Cardiac septum (tissue), 1 donor: Measurements from ENCODE around the gene SDK1. TPM values are rescaled to one million over a fixed set of nuclear protein-coding genes. Genes with fewer than 3 reads are reported as not detected.

ENCODE experiments used
- DNase-seq: peaks from one replicate; pipeline ENCODE4 v3.0.0-alpha.2; 2020; ENCODE audit warnings: low spot score
- intact Hi-C: fragments of 100-400 bp; cut with DNase I; formaldehyde crosslinking; loops from one replicate; pipeline ENCODE4 v1.14.0; 2022
- total RNA-seq: library from RNA; stranded (reverse); fragmentation: NEBNext Ultra II Directional; extraction: Animal tissue kit (Norgen Biotek cat#: 25700); gene quantifications from one replicate; pipeline ENCODE4 v1.2.1, GENCODE V29; 2021
- donor health status: DM: no; HTN: no; CAD: no.

The SDK1 gene
- total RNA-seq, 1 donor from 2014 or later, result 0.32 TPM

GRCh38 chr7:4113976-4114375 is 812.9 kb downstream of the SDK1 start:
- DNase-seq, result peak; percentile 62
- intact Hi-C loops, result no loop called here

GRCh38 chr7:4115442-4115841 is 814.4 kb downstream of the SDK1 start:
- intact Hi-C loops, result no loop called here
- peak; percentile 49 for DNase-seq

- DNase-seq, result peak; percentile 66
- intact Hi-C loops, result no loop called here
Observed at GRCh38 chr7:4115941-4116610, 815.0 kb downstream of the SDK1 start.

GRCh38 chr7:4119848-4120247 is 818.8 kb downstream of the SDK1 start:
- DNase-seq, result no peak
- intact Hi-C loops, result no loop called here

- DNase-seq, result peak; percentile 22
- intact Hi-C loops, result no loop called here
Observed at GRCh38 chr7:4123346-4123745, 822.3 kb downstream of the SDK1 start.

- intact Hi-C loops, result no loop called here
- peak; percentile 43 for DNase-seq
Observed at GRCh38 chr7:4123823-4124222, 822.8 kb downstream of the SDK1 start.

GRCh38 chr7:4124556-4125477 is 823.8 kb downstream of the SDK1 start:
- intact Hi-C loops, result no loop called here
- no peak for DNase-seq

GRCh38 chr7:4127909-4128560 is 827.0 kb downstream of the SDK1 start:
- intact Hi-C loops, result no loop called here
- DNase-seq, result peak; percentile 55

GRCh38 chr7:4129481-4130122 is 828.5 kb downstream of the SDK1 start:
- intact Hi-C loops, result no loop called here
- DNase-seq, result peak; percentile 74

GRCh38 chr7:4131063-4131462 is 830.0 kb downstream of the SDK1 start:
- intact Hi-C loops, result no loop called here
- DNase-seq, result peak; percentile 2

GRCh38 chr7:4132221-4132620 is 831.2 kb downstream of the SDK1 start:
- intact Hi-C loops, result no loop called here
- DNase-seq, result peak; percentile 49

- DNase-seq, result peak; percentile 54
- intact Hi-C loops, result no loop called here
Observed at GRCh38 chr7:4133491-4134044, 832.5 kb downstream of the SDK1 start.

GRCh38 chr7:4134204-4134603 is 833.2 kb downstream of the SDK1 start:
- peak; percentile 58 for DNase-seq
- intact Hi-C loops, result no loop called here

GRCh38 chr7:4134631-4135030 is 833.6 kb downstream of the SDK1 start:
- peak; percentile 55 for DNase-seq
- intact Hi-C loops, result no loop called here

- intact Hi-C loops, result no loop called here
- DNase-seq, result peak; percentile 44
Observed at GRCh38 chr7:4135301-4135700, 834.2 kb downstream of the SDK1 start.

GRCh38 chr7:4136036-4136435 is 835.0 kb downstream of the SDK1 start:
- intact Hi-C loops, result no loop called here
- DNase-seq, result peak; percentile 60

GRCh38 chr7:4136501-4137110 is 835.6 kb downstream of the SDK1 start:
- no peak for DNase-seq
- intact Hi-C loops, result no loop called here

- no peak for DNase-seq
- intact Hi-C loops, result no loop called here
Observed at GRCh38 chr7:4137552-4137951, 836.5 kb downstream of the SDK1 start.

GRCh38 chr7:4138866-4139265 is 837.8 kb downstream of the SDK1 start:
- DNase-seq, result no peak
- intact Hi-C loops, result no loop called here
